ENCODE results near the gene RASSF1. TPM values are rescaled to one million over a fixed set of nuclear protein-coding genes. Genes with fewer than 3 reads are reported as not detected.

The RASSF1 gene
- total RNA-seq, 1 experiment from 2014 or later: 28.1 TPM

- DNase-seq: no peak
- Histone ChIP-seq H3K9me3 (no peaks in the 10 kb centered on the region), H3K36me3 (ENCODE audit: control insufficient read depth, insufficient read depth, low read length) (peaks cover 4% of the 10 kb centered on the region), H3K27me3 (replicated peaks; ENCODE audit: control insufficient read depth, insufficient read depth, low read length) (no peaks in the 10 kb centered on the region), H3K4me1 (peaks cover 25% of the 10 kb centered on the region), H3K4me3 (ENCODE audit: low read depth, low read length) (no peak overlapping the region)
- Mint-ChIP-seq H3K27me3 (ENCODE audit: insufficient read depth, unreplicated experiment) (no peaks in the 10 kb centered on the region), H3K9me3 (ENCODE audit: unreplicated experiment) (no peaks in the 10 kb centered on the region), H3K27ac (ENCODE audit: unreplicated experiment) (no peak overlapping the region), H3K36me3 (ENCODE audit: insufficient read depth, unreplicated experiment) (peaks cover 46% of the 10 kb centered on the region), H3K4me3 (ENCODE audit: unreplicated experiment) (no peak overlapping the region), H3K4me1 (ENCODE audit: low read depth, unreplicated experiment) (peaks cover 17% of the 10 kb centered on the region)
- POLR2A ChIA-PET: no interaction called here
- intact Hi-C loops (cut with micrococcal nuclease; ENCODE audit: unreplicated experiment): no loop called here
- CTCF ChIA-PET: no interaction called here
- BruUV-seq (replicated peaks): no TSS peak
- TF ChIP-seq, protein P1, sequence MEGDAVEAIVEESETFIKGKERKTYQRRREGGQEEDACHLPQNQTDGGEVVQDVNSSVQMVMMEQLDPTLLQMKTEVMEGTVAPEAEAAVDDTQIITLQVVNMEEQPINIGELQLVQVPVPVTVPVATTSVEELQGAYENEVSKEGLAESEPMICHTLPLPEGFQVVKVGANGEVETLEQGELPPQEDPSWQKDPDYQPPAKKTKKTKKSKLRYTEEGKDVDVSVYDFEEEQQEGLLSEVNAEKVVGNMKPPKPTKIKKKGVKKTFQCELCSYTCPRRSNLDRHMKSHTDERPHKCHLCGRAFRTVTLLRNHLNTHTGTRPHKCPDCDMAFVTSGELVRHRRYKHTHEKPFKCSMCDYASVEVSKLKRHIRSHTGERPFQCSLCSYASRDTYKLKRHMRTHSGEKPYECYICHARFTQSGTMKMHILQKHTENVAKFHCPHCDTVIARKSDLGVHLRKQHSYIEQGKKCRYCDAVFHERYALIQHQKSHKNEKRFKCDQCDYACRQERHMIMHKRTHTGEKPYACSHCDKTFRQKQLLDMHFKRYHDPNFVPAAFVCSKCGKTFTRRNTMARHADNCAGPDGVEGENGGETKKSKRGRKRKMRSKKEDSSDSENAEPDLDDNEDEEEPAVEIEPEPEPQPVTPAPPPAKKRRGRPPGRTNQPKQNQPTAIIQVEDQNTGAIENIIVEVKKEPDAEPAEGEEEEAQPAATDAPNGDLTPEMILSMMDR (IDR thresholded peaks at IDR 0.05; ENCODE audit: insufficient read depth in 1 of 2, low read depth in 1 of 2, low read length in 1 of 2, severe bottlenecking in 1 of 2, unreplicated experiment in 1 of 2): no peak
These were observed 22.0 kb downstream of the RASSF1 start for GRCh38 chr3:50318615-50319014.

DNA sequence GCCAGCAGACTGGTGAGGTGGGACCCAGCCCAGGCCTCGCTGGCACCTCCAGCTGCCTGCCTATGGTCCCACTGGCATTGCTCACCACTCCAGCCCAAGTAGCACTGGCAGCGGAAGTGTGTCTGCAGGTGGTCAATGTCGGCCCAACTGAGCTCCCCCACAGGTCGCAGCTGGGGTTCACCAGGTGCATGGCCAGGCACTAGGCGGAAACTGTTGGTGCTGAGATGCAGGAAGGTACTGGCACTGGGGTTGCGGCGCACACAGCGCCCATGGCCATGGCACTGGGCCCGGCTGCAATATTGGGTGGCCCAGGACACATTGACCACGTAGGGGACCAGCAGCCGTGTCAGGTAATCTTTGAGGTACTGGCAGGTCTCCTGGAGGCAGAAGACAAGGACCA, 22.5 kb downstream of the RASSF1 start:
- Mint-ChIP-seq H3K36me3 (ENCODE audit: insufficient read depth, unreplicated experiment) (peaks cover 47% of the 10 kb centered on the region), H3K4me3 (ENCODE audit: unreplicated experiment) (no peak overlapping the region), H3K27me3 (ENCODE audit: insufficient read depth, unreplicated experiment) (no peaks in the 10 kb centered on the region), H3K4me1 (ENCODE audit: low read depth, unreplicated experiment) (peaks cover 17% of the 10 kb centered on the region), H3K9me3 (ENCODE audit: unreplicated experiment) (no peaks in the 10 kb centered on the region), H3K27ac (ENCODE audit: unreplicated experiment) (no peak overlapping the region)
- H3K4me3 ChIP-seq (ENCODE audit: low read depth, low read length): no peak overlapping the region
- intact Hi-C loops (cut with micrococcal nuclease; ENCODE audit: unreplicated experiment): no loop called here
- H3K9me3 ChIP-seq: no peaks in the 10 kb centered on the region
- no peak for DNase-seq
- no peaks in the 10 kb centered on the region for H3K27me3 ChIP-seq (replicated peaks; ENCODE audit: control insufficient read depth, insufficient read depth, low read length)
- H3K4me1 ChIP-seq: peaks cover 25% of the 10 kb centered on the region
- ChIA-PET POLR2A (no interaction called here), CTCF (no interaction called here)
- H3K36me3 ChIP-seq (ENCODE audit: control insufficient read depth, insufficient read depth, low read length): peaks cover 4% of the 10 kb centered on the region
- BruUV-seq (replicated peaks): no TSS peak
- TF ChIP-seq, protein P1 (IDR thresholded peaks at IDR 0.05; ENCODE audit: insufficient read depth in 1 of 2, low read depth in 1 of 2, low read length in 1 of 2, severe bottlenecking in 1 of 2, unreplicated experiment in 1 of 2): no peak

- POLR2A ChIA-PET: interaction anchor here (1.0 kb wide), 1 partner anchor 20 kb away, joined by 4 read pairs; no protein-coding TSS in a partner anchor
- H3K4me3 Mint-ChIP-seq (ENCODE audit: unreplicated experiment): no peak overlapping the region
- H3K27me3 Mint-ChIP-seq (ENCODE audit: insufficient read depth, unreplicated experiment): no peaks in the 10 kb centered on the region
- H3K4me1 Mint-ChIP-seq (ENCODE audit: low read depth, unreplicated experiment): peaks cover 17% of the 10 kb centered on the region
- peaks cover 4% of the 10 kb centered on the region for H3K36me3 ChIP-seq (ENCODE audit: control insufficient read depth, insufficient read depth, low read length)
- intact Hi-C loops (cut with micrococcal nuclease; ENCODE audit: unreplicated experiment): no loop called here
- TF ChIP-seq, protein P1 (IDR thresholded peaks at IDR 0.05; ENCODE audit: insufficient read depth in 1 of 2, low read depth in 1 of 2, low read length in 1 of 2, severe bottlenecking in 1 of 2, unreplicated experiment in 1 of 2): no peak
- H3K27ac Mint-ChIP-seq (ENCODE audit: unreplicated experiment): peak overlapping the region; percentile 82
- H3K27me3 ChIP-seq (replicated peaks; ENCODE audit: control insufficient read depth, insufficient read depth, low read length): no peaks in the 10 kb centered on the region
- no peaks in the 10 kb centered on the region for H3K9me3 Mint-ChIP-seq (ENCODE audit: unreplicated experiment)
- peaks cover 47% of the 10 kb centered on the region for H3K36me3 Mint-ChIP-seq (ENCODE audit: insufficient read depth, unreplicated experiment)
- H3K4me3 ChIP-seq (ENCODE audit: low read depth, low read length): no peak overlapping the region
- no peak for DNase-seq
- no peaks in the 10 kb centered on the region for H3K9me3 ChIP-seq
- peaks cover 23% of the 10 kb centered on the region for H3K4me1 ChIP-seq
- BruUV-seq (replicated peaks): no TSS peak
- CTCF ChIA-PET: no interaction called here
These were observed 23.3 kb downstream of the RASSF1 start for GRCh38 chr3:50317300-50317699.

Data from Caco-2 (cell line).